ENCODE measurements around the gene MAP3K13.
"Not testable (repeated sequence)": the region's sequence is repeated elsewhere in the genome, so short reads cannot be mapped to it uniquely, and the experiment has no call there.

Gene MAP3K13

DNA sequence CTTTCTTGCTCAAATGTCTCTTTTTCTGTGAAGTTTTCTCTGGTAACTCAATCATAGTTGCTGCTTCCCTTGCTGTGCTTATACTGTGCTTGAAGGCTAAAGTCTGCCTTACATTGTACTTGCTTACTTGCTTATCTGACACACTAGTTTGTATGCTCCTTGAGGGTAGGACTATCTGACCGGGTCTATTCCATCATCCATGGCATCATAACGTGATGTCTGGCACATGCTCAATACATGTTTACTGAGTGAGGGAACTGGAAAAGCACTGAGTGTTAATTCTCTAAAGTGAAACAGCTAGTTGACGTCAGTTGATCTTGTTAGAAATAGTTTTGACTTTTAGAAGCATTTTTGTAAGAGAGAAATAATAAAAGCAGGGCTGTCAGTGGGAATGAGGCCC is 42.7 kb downstream of the MAP3K13 start:
- no peak overlapping the region for H3K4me3 ChIP-seq (ENCODE audit: low read length)
- TF ChIP-seq, protein P1, sequence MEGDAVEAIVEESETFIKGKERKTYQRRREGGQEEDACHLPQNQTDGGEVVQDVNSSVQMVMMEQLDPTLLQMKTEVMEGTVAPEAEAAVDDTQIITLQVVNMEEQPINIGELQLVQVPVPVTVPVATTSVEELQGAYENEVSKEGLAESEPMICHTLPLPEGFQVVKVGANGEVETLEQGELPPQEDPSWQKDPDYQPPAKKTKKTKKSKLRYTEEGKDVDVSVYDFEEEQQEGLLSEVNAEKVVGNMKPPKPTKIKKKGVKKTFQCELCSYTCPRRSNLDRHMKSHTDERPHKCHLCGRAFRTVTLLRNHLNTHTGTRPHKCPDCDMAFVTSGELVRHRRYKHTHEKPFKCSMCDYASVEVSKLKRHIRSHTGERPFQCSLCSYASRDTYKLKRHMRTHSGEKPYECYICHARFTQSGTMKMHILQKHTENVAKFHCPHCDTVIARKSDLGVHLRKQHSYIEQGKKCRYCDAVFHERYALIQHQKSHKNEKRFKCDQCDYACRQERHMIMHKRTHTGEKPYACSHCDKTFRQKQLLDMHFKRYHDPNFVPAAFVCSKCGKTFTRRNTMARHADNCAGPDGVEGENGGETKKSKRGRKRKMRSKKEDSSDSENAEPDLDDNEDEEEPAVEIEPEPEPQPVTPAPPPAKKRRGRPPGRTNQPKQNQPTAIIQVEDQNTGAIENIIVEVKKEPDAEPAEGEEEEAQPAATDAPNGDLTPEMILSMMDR (conservative IDR thresholded peaks at IDR 0.05; ENCODE audit: low read length), result no peak
- DNase-seq (ENCODE audit: low read depth), result no peak

DNA sequence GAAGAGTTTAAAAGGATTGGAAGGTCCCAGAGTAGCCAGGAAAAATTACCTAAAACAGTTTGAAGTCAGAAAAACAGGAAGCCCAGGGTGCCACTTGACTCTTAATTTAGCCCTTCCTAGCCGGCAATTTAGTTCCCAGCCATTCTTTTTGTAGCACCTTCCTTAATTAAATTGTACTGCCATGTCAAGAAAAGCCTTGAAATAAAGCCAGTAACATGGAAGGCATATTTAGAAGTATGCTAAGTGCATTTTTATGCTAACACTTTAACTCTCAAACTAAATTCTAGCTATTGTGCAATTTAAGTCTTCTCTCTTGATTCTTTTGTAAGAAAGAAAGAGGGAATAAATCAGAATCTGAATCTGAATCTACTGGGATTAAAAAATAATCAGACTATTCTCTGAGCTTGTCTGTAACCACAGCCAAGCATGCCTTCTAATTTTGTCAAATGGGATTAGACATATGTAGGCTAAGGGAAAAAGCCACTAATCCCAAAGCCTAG is 43.2 kb downstream of the MAP3K13 start:
- no peak for DNase-seq (ENCODE audit: low read depth)
- TF ChIP-seq, protein P1 (conservative IDR thresholded peaks at IDR 0.05; ENCODE audit: low read length), result no peak
- H3K4me3 ChIP-seq (ENCODE audit: low read length), result no peak overlapping the region

DNA sequence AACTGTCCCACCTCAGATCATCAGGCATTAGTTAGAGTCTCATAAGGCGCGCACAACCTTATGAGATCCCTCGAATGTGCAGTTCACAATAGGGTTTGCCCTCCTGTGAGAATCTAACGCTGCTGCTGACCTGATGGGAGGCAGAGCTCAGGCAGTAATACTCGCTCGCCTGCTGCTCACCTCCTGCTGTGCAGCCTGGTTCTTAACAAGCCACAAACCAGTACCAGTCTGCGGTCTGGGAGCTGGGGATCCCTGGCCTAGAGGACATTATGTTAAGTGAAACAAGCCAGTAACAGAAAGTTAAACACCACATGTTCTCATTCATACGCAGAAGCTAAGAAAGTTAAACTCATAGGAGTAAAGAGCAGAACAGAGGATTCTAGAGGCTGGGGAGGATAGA is 47.0 kb downstream of the MAP3K13 start:
- DNase-seq (ENCODE audit: low read depth), result no peak
- TF ChIP-seq, protein P1 (conservative IDR thresholded peaks at IDR 0.05; ENCODE audit: low read length), result no peak

DNA sequence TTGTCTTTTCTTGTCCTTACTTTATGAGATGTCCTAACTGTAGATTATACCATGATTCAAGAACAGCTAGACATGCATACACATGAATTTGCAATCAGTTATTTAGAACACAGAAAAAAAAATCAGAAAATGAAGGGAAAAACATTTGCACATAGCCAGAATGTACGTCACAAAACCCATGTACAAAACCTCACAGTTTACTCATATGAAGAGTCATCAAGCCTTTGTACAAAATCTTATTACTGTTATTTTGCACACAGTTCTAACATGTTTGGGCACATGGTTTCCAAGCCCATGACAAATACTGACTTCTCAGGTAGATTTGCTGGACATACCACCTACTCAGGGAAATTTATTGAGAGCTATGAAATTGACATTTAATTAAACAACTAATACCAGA is 48.2 kb downstream of the MAP3K13 start:
- DNase-seq (ENCODE audit: low read depth), result no peak
- TF ChIP-seq, protein P1 (conservative IDR thresholded peaks at IDR 0.05; ENCODE audit: low read length), result no peak
- H3K4me3 ChIP-seq (ENCODE audit: low read length), result no peak overlapping the region

More for the DNA sequence above, 47.0 kb downstream of the MAP3K13 start:
- H3K4me3 ChIP-seq (ENCODE audit: low read length), result no peak overlapping the region

DNA sequence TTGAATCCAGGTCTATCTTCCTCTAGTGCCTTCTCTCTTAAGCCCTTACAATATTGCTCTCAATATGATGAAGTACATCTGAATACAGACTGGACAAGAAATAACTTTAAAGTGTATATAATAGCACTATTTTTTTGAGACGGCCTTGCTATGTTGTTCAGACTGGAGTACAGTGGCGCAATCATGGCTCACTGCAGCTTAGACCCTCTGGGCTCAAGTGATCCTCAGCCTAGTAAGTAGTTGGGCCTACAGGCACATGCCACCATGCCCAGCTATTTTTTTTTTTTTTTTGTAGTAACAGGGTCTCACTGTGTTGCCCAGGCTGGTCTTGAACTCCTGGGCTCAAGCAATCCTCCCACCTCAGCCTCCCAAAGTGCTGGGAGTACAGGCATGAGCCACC is 53.6 kb downstream of the MAP3K13 start:
- H3K4me3 ChIP-seq (ENCODE audit: low read length), result no peak overlapping the region

DNA sequence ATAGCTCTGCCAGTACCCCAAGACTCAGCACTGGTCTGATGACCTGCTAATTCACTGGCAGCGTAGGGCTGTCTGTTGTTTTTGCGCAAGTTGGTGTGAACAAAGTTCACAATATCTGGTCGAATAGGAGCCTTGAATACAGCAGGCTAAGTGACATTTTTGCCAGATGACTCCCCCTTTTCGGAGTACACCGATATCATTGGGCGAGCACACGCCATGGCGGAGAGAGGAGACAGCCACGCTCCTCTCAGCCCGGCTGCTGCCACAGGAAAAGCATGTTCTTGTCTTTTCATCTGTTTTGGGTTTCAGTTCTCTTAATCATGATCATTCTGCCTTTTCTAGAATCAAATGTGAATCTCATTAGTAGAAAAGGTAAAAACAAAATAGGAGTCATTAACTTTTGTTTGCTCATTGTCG is 55.6 kb downstream of the MAP3K13 start:
- H3K4me3 ChIP-seq (ENCODE audit: low read length); DNase-seq (ENCODE audit: low read depth): not testable (repeated sequence)

More for the DNA sequence above, 53.6 kb downstream of the MAP3K13 start:
- TF ChIP-seq, protein P1 (conservative IDR thresholded peaks at IDR 0.05; ENCODE audit: low read length), result no peak
- DNase-seq (ENCODE audit: low read depth), result no peak

DNA sequence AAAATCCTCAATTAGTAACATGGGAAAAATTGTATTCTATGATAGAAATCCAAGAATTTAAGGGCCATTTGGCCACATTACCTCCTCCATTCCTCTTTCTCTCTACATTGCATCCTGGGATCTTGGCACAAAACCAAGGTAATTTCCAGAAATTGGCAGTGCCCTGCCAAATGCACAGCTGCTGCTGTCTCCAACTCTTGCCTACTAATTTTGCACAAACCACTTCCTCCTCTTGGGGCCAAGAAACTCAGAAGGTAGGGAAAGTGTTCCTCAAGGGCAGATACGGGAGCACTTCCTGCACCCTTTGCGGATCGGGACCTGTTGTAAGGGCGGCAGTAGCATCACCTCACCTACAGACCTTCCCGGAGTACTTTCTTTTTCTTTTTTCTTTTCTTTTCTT is 57.8 kb downstream of the MAP3K13 start:
- H3K4me3 ChIP-seq (ENCODE audit: low read length), result no peak overlapping the region
- TF ChIP-seq, protein P1 (conservative IDR thresholded peaks at IDR 0.05; ENCODE audit: low read length), result no peak
- peak; percentile 32 for DNase-seq (ENCODE audit: low read depth)

All from AG10803 (cell line).